Inflammatory macrophage treated with lipopolysaccharide for 4 hours (primary cell): Measurements from ENCODE around the gene F10.
"Not testable (repeated sequence)": the region's sequence is repeated elsewhere in the genome, so short reads cannot be mapped to it uniquely, and the experiment has no call there.

Source experiments
- DNase-seq: peaks from one replicate; pipeline ENCODE4 v3.0.0-alpha.2; 2020

The F10 gene

GRCh38 chr13:113155982-113156655 lies 33.5 kb downstream of the F10 start:
- no peak for DNase-seq

- no peak for DNase-seq
These were observed 34.8 kb downstream of the F10 start for GRCh38 chr13:113157206-113157928.

- DNase-seq = no peak
These were observed 35.5 kb downstream of the F10 start, which contains the start of gene PROZ for GRCh38 chr13:113157929-113158747. PROZ (plus strand) TSS chr13:113158648; CDS start chr13:113158661, 13 bp downstream.

DNA sequence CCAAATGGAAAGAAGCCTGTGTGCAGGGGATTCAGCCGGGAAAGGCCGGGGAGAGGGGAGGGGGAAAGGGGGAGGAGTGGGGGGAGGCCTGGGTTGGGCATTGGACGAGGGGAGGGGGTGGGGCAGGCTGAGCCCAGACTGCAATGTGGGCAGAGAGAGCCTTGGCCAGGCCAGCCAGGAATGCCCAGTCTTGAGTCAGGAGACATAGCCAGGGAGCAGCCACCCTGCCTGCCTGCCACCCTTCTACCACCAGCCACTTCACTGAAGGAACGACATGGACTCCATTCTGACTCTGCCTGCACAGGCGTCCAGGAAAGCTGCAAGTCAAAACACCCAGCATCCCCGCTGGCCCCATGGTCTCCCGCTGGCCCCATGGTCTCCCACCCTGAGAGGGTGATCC lies 36.3 kb downstream of the F10 start:
- no peak for DNase-seq

DNA sequence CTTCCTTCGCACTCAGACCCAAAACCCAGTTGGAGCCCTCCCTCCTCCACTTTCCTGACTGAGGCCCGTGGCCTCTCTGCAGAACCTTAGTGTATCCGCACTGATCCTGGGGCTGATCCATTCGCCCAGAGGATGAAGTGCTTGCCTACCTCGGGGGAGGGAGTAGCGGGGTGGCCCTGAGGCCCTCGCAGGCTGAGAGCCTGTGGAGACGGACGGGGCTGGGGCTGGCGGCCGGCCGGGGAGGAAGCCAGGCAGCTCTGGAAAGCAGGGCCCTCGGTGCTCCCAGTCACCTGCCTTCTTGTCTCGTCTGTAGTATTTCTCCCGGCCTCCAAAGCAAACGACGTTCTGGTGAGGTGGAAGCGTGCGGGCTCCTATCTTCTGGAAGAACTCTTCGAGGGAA lies 37.1 kb downstream of the F10 start:
- no peak for DNase-seq

DNA sequence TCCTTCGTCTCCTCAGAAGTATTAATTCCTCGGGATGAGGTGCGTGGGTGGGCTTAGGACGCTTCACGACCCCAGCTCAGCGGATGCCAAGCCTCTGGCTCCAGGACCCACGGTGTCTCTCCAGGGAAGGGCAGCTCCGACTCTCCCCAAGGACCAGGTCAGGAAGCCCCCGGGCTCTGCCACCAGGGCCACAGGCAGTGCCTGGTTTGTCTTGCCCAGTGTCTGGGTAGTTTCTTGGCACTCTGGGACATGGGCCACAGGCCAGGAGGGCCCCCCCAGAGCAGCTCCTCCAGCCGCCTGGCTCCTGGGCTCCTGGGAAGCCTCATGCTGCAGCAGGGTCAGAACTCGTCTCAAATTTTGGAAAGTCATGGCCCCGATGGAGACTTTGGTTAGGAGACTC lies 38.4 kb downstream of the F10 start:
- no peak for DNase-seq

GRCh38 chr13:113161433-113161832 lies 38.8 kb downstream of the F10 start:
- no peak for DNase-seq

DNA sequence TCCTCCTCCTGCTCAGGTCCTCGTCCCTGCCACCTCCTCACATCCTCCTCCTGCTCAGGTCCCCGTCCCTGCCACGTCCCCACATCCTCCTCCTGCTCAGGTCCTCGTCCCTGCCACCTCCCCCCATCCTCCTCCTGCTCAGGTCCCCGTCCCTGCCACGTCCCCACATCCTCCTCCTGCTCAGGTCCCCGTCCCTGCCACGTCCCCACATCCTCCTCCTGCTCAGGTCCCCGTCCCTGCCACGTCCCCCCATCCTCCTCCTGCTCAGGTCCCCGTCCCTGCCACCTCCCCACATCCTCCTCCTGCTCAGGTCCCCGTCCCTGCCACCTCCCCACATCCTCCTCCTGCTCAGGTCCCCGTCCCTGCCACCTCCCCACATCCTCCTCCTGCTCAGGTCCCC lies 39.4 kb downstream of the F10 start:
- not testable (repeated sequence) for DNase-seq

GRCh38 chr13:113162783-113163685 lies 40.4 kb downstream of the F10 start:
- DNase-seq = no peak

DNA sequence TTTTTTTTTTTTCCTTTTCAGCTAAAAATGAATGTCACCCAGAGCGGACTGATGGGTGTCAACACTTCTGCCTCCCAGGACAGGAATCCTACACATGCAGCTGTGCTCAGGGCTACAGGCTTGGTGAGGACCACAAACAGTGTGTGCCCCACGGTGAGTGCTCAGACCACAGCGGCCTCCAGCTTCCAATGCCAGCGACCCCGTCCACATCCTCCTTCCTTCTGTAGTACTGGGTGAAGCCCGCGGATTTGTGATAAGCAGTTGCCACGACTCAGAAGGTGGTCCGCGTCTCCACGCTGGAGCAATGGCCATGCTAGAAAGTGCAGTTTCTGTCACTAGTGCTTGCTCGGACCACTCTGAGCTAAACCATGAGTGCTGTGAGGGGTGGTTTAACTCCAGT lies 41.9 kb downstream of the F10 start:
- no peak for DNase-seq

- no peak for DNase-seq
These were observed 43.7 kb downstream of the F10 start for GRCh38 chr13:113166266-113166665.

DNA sequence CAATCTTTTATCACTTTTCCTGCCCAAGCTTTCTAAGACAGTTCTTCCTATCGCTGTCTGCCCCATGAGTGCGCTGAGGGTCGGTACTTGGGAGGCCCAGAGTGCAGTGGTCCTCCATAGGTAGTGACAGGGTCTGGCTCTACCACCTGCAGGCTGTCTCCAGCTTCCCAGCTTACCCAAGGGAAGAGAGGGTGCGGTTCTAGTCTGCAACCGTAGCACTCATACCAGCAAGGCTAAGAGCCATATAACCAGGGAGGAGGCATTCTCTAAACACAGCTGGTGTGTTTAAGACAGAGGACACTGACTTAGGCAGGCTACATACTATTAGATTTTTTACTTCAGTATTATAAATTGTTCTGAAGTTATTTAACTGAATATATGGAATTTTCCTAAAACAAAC lies 44.1 kb downstream of the F10 start:
- no peak for DNase-seq

GRCh38 chr13:113167155-113167554 lies 44.6 kb downstream of the F10 start:
- DNase-seq = no peak

DNA sequence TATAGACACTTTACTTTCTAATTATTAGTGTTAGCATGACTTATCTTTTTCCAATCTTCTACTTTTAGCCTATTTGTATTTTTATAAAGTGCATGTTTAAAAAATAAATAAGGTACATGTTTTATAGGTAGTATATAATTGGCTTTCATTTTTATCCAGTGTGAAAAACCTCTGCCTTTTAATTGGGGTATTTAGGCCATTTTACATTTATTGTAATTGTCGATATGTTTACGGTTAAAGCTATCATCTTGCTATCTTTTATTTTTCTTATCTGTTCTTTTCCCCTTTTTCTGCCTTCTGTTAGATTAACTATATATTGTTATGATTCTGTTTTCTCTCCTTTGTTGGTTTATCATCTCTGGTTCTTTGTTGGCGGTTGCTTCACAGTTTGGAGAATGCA lies 45.0 kb downstream of the F10 start:
- DNase-seq = no peak

DNA sequence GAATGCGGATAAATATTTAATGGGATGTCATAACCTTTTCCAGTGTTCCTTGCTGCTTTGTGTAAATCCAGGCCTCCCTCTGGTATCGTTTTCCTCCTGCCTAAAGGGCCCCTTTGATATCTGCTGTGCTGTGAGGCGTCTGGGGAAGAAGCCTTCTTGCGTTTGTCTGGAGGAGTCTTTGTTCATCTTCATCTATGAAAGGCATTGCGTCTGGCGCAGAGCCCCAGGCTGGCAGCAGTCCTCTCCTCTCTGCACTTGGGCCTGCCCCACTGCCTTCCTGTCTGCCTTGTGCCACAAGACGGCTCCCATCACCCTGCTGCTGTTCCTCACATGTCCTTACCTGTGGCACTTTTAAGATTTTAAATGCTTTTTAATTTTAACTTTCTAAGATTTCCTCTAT lies 45.6 kb downstream of the F10 start:
- no peak for DNase-seq

GRCh38 chr13:113169277-113170272 lies 47.0 kb downstream of the F10 start:
- no peak for DNase-seq

GRCh38 chr13:113170511-113170910 lies 47.9 kb downstream of the F10 start:
- DNase-seq = peak; percentile 52

GRCh38 chr13:113171250-113172125 lies 48.9 kb downstream of the F10 start:
- DNase-seq = peak; percentile 16

DNA sequence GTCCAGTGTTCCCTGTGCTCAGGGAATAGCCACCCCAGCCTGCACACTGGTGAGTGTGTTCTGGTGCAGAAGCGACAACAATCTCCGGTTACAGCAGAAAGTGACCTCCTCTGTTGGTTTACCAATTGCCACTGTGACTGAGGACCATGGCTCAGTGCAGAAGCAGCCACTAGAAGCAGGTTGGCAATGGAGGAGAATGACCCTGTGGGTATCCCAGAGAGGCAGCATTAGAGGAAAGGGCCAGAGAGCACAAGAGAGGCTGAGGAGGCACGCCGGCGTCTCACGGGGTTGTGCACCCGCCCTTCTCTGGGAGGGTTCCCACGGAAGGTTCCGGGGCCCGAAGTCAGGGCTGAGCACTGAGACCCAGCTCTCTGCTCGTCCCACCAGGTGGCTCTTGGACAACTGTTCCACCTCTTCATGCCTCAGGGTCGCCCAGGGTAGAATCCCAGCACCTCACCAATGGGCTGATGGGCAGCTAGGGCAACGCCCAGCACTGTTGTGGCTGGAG lies 49.9 kb downstream of the F10 start:
- DNase-seq = no peak

GRCh38 chr13:113176280-113176679 lies 53.7 kb downstream of the F10 start:
- DNase-seq = peak; percentile 92
